NCI-H1417 treated with DMSO at 0.1 percent for 48 hours (cell line): ENCODE results near the gene KPNB1.

Source experiments
- DNase-seq: peaks from one replicate; lab custom pipeline; 2025; lab: John Stamatoyannopoulos, UW

The KPNB1 gene

DNA sequence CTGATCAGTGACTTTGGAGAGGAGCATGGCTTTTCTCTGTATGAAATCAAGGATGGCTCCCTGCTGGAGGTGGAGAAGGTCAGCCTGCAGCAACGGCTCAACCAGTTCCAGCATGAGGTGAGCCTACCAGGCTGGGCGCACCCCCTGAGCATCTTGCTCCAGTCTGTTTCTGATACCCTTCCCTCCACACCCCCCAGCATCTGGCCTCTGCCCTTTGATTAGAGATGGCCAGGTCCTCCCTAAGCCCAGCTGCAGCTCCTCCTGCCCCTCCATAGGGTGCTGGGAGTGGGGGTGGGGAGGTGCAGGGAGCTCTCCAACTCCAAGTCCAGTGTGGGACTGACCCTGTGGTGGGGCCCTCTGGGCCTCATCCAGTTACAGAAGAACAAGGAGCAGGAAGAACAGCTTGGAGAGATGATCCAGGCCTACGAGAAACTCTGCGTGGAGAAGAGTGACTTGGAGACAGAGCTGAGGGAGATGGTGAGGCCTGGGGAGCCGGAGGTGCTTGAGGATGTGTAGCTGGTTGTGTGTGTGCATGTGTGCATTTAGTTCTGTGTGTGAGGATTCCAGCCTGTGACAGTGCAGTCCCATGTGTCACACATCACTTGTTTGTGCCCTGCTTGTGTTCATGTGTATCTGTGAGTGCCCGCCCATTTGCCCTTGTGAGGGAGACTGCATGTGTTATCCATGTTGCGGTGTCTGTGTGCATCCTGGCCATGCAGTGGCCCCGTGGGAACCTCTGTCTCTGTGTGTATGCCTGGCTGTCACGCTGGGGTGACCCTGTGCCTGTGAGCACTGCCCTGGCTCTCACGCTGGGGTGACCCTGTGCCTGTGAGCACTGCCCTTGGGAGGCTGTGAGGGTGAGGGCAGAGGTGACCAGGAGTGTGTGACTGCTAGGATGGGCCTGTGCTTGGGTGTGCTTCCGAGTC, 47.3 kb downstream of the KPNB1 start:
- DNase-seq, result no peak

DNA sequence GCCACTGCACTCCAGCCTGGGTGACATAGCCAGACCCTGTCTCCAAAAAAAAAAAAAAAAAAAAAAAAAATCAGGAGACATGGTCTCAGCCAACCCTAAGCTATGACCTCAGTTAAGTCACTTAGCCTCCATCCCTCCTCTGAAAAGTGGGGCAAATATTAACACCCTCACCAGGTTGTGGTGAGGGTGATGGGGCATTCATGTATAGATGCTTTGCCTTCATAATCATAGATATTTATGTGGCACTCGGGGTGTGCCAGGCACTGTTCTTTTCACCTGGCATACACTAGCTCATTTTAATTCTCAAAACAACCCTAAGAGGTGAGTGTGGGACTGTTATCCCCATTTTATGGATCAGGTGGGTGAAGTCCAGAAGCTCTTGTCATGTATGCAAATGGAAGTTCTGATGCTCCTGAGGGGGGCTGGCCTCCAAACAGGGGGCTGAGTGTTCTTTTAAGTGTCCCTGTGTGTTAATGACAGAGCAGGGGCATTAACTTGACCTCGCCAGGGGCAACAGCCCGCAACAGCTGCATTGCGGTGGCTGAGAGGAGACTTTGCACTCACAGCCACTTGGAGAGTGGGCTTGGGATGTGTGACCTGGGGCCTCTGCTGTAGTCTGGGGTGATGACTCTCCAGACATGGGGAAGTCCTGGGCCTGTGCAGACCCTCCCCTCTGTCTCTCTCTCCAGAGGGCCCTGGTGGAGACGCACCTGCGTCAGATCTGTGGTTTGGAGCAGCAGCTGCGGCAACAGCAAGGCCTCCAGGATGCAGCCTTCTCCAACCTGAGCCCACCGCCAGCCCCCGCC, 48.4 kb downstream of the KPNB1 start:
- no peak for DNase-seq

DNA sequence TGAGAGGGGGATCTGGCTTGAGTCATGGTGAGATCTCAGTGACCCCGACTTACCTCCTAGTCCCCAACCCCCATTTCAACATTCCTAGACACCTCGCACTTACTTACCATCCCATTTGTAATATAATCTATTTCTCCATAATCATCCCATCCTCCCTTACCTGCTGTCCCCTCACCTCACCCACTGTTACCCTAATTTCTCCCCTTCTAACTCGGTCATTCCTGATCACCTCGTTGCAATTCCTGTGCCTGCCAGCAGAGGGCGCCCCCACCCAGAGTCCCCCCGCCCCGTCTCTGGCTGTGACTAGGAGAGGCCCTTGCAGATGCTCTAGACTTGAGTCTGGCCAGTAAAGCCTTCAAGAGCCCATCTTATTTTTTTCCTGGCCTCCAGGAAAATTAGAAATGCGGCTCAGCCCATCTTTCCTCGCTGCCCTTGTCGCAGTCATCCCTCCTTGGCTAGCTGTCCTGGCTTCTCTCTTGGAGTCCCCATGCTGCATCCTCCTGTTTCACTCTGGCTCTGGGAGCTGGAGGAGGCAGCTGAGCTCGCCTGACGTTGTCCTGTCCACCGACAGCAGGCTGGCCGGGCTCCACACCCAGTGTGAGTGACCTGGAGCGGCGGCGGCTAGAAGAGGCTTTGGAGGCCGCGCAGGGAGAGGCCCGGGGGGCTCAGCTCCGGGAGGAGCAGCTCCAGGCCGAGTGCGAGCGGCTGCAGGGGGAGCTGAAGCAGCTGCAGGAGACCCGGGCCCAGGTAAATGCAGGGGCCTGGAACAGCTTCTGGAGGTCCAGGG, 49.2 kb downstream of the KPNB1 start:
- DNase-seq, result no peak

DNA sequence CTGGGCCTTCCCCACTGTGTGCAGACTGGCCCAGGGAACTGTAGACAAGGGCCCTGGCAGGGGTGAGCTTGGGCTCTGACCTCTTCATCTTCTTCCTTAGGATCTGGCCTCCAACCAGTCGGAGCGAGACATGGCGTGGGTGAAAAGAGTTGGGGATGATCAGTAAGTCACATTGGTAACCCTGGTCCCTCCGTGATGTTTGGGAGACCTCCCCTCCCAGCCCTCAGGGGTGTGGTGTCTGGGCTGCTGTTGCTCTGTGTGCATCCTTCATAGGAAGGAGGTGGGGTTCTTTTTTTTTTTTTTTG, 49.8 kb downstream of the KPNB1 start:
- DNase-seq, result no peak

DNA sequence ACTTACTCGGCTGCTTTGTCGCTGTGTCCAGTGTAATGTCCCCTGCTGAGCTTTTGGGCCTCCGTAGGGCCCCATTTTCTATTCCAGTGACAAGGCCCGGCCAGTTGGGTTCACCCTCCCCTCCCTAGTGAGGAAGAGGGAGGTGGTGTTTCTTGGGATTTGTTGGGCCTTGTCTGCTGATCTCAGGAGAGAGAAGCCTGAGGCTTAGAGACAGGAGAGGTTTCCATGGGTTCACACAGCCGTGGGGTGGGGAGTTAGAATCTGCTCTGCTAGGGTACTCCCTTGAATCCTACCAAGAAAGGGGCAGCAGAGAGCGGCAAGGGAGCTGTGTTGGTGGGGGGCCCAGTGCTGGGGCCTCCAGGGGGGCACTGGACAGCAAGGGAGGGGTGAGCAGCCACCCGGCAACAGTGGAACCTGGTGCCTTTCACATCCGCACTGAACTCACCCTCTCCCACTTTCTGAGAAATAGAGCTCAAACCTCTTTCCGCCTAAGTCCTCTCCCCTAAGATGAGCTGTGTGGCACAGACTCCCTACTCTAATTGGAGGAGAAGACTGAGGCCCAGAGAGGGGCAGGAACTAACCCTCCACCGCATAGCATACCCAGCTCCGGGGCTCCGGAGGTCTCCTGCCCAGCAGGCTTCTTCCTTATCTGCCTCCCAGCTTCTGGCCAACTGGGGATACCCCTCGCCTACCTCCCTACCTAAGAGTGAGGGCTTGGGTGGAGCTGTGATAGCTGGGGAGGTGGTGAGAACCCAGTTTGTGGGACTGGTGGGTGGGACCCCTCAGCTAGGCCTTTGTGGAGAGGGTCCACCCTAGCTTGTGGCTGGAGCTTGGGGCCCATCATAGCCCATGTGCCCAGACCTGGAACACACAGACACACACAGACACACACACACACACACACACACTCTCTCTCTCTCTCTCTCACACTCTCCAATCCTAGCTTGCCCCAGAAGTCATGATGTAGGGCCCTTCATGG, 51.0 kb downstream of the KPNB1 start:
- no peak for DNase-seq

DNA sequence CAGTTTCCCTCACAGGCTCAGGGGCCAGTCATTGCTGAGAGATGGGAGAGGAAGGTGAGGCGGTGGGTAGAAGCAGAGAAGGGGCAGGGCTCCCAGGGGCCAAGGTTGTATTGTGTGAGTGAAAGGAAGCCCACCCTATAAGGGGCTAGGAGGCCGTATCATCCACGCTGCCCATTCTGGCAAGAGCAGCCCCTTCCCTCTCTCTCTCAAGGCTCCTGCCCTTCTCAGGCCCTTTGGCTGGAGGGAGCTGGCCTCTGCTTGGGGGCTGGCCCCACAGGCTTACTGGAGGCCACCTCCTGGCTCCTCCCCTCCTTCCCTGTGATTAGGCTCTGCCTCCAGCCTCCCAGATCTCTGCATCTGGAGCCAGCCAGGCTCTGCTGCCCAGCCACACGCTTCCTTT, 51.9 kb downstream of the KPNB1 start:
- no peak for DNase-seq

DNA sequence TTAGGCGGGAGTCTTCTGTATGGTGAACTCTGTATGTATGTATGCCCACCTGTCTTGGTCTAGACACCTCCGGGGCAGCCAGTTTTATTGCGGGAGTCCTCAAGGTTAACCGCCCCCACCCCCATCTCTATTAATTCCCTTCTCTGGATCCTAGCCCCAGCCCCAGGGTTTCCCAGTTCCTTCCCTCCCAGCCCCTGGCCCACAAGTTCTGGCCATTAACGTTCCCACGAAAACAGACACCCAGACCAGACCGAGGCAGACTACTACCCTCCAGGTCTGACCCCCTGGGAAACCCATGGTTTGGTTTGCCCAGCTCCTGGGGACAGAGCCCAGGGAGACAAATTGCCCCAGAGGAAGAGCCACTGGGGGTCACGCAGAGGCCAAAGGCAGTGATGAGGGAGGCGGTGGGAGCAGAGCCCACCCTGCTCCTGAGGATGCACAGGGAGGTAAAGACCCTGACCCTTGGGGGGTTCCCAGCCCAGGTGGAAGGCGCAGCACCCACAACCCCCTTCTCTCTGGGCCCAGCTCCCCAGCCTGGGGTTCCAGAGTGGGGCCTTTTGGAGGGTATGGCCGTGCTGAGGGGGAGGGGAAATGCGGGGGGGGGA, 52.8 kb downstream of the KPNB1 start:
- DNase-seq, result no peak

DNA sequence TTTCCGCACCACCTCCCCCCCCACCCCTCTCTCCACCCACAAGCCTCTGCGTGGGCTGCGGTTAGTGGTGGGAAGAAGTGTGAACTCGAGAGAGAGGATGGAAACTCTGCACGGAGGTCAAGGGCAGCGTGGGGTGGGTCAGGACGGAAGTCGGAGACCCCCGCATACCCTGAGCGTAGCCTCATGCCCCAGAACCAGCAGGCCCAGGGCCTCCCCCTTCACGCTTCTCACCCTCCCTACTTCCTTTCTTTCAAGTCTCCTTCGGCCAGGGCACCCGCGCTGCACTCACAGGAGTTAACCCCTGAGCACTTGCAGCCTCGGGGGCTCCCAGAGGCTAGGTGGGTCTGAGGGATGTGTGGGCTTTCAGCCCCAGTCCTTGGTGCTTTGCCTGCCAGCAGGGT, 53.5 kb downstream of the KPNB1 start:
- no peak for DNase-seq

DNA sequence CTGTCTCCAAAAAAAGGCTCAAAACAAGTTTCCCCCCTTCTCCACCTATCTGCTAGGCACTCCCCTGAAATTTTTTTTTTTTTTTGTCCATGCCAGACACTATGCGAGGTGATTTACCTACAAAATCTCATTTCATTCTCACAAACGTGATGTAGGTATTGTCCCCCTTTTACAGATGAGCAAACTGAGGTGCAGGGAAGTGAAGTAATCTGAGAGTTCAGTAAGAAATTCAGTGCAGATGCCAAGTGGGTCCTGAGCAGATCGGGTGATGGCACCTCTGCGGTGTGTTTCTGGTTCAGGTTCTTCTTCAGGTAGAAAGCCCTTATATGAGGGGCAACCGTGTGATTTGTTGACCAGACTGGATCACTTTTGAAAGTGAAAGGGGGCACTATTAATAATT, 54.0 kb downstream of the KPNB1 start:
- DNase-seq, result no peak

DNA sequence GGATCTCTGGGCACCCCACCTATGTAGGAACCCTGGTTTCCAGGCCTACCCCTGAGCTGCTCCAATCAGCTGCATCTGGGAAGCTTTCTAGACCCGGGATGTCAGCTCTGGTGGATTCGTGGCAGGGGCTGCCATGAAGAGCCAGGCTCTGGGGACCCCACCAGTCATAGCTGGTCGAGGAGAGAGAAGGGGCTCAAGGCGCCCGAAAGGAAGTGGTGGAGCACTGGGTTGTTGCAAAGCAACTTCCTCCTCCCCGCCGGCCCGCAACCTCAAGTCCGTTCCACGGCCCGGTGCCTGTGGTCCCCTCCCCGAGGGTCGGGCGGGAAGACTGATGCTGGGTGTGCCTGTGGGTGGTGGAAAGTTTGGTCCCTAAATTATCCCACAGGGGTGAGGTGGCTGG, 54.4 kb downstream of the KPNB1 start:
- no peak for DNase-seq

DNA sequence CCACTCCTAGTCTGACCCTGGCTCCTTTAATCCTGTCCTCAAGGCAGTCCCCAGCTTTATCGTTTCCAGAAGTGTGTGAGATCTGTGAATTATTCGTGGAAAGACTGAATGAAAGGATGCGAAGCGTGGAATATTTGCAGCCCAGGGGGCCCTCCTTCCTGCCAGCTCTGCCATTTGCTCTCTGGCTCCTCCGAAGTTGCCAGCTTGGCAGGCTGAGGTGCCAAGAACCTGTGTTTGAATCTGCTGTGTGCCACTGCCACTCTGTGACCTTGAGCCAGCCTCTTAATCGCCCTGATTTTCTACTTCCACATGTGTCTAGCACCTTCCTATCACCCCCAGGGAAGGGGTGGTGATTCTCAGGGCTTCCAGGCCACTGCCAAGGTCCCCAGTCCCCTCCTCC, 55.0 kb downstream of the KPNB1 start:
- no peak for DNase-seq

DNA sequence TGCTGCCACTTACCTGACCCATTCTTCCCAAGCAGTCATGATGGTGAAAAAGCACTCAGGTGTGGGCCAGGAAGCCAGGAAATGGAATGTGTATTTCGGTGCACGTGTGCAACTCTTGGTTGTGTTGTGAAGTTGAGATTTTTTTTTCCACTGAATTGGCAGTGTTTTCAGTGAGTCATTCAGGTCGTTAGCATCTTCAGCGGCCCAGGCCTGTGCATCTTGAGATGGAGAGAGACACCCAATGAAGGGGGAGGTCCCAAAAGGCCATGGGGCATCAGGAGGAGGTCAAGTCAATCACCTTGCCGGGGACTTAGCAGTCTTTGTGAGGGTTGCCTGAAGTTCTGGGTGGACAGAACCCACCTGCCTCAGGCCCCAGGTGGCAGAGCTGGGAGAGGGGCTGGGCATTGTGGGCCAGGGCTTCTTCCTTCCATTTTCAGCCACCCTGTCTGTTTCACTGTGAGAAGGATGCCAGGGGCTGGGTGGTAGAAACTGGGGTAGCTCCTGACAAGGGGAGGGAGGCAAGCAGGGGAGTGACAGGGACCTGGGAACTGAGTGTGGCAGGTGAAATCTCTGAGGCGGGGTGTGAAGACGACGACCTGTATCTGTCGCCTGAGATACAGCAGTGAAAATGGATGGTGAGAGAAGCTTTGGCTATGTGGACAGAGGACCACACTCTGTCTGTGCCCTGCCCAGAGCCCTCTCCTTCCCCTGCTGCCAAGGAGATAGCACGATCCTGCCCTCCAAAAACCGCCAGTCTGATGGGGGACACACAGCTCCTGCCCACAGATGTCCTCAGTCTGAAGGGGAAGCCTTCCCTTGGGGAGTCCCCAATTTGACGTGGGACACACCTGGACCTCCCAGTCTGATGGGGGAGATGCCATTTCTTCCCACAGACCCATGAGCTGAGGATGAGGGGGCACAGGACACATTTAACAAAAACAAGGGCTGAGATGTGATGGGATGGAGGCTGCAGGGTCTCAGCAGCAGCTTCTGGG, 56.1 kb downstream of the KPNB1 start:
- DNase-seq, result no peak

DNA sequence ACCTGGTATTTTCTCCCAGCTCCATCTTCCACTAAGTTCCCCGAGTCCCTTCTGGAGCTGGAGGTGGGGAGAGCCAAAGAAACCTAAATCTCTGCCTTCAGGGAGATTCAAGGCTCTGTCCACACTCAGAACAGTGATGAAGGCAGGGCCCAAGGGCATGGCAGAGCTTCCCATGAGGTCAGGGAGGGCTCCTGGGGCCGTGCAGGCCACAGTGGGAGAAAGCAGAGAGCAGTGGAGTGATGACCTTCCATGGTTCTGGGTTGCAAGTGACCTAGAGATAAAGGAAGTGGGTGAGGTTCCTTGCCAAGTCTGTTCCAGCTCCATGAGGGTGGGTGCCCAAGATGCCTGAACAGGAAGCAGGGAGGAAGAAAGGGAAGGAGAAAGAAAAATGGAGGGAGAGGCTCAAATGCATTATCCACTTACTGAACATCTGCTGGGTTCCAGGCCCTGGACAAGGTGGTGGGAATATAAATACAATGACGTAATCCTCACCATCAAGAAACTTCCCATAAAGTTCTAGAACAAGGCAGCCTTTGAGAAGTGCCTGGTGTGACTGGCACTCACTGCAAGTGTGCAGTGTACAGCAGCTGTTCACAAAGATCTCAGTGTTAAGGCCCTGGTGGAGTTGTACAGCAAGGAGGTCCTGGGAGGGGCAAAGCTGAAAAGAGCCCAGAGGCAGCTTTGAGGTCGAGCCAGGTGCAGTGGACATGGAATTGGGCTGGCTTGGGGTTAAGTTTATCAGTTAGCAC, 57.5 kb downstream of the KPNB1 start:
- no peak for DNase-seq

DNA sequence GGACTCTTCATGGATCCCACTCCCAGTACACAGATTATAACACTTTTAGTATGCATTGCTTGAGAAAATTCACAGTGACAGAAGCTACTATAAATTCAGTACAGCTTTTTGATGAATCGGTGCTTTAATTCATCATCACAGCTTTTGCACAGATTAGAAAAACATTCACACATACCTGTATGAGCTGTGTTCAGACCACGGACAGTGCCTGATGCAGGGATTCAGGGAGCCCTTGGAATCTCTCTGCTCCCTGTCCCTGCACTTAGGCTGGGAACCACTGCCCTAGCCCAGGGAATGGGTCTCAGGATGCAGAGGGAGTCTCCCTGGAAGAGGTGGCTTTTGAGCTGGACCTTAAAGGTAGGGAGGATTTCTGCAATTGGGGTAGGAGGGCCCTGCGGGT, 58.2 kb downstream of the KPNB1 start:
- DNase-seq, result no peak

DNA sequence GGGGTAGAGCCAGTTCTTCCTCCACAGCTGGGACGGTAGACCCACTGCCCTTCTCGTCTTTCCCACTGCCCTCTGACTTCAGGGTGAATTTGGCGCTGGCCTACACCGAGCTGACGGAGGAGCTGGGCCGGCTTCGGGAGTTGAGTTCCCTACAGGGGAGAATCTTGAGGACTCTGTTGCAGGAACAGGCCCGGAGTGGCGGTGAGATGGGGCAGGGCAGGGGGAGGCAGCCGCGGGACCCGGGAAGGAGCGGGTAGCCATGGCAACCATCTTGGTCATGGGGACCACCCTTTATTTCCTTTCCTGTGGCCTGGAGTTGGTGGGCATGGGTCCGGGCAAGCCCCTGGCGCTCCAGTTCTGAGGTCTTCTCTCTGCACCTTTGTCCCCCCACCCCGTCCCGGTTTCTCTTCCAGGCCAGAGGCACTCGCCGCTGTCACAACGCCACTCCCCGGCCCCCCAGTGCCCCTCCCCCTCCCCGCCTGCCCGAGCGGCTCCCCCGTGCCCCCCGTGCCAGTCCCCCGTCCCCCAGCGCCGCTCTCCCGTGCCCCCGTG, 58.7 kb downstream of the KPNB1 start:
- DNase-seq, result no peak

DNA sequence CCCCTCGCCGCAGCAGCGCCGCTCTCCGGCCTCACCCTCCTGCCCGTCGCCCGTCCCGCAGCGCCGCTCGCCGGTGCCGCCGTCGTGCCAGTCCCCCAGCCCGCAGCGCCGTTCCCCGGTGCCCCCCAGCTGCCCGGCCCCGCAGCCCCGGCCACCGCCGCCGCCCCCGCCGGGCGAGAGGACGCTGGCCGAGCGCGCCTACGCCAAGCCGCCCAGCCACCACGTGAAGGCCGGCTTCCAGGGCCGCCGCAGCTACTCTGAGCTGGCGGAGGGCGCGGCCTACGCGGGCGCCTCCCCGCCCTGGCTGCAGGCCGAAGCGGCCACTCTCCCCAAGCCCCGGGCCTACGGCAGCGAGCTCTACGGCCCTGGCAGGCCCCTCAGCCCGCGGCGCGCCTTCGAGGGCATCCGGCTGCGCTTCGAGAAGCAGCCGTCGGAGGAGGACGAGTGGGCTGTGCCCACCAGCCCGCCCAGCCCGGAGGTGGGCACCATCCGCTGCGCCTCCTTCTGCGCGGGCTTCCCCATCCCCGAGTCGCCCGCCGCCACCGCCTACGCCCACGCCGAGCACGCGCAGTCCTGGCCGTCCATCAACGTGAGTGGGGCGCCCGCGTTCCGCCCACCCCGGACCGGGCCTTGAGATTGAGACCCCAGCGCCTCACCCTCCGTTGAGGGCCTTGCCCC, 59.3 kb downstream of the KPNB1 start:
- DNase-seq, result no peak

DNA sequence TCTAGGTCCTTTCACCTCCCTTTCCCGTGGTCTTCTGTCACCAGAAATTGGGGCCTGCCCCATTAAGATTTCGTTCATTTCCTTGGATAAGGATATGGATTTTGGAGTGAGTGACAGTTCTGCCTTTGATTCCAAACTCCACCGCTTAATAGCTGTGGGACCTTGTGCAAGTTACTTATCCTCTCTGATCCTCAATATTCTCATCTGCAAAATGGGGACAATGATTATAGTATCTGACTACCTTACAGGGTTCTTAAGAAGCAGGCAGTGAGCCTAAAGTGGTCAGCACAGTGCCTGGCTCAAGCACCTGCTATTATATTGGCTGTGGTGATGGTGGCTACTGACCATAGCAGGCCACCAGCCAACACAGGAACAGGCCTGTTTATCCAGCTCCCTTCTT, 59.9 kb downstream of the KPNB1 start:
- no peak for DNase-seq
